Neutrophil (primary cell): ENCODE measurements around the gene ZNF724.
"Not testable (repeated sequence)": the region's sequence is repeated elsewhere in the genome, so short reads cannot be mapped to it uniquely, and the experiment has no call there.

Source experiments
- H3K27ac ChIP-seq: fragments of 200-600 bp; sonication (generic); 2 replicates; pipeline ENCODE4 v1.5.1; 2016; ENCODE audit warnings: mild to moderate bottlenecking, moderate library complexity
- H3K27me3 ChIP-seq: fragments of 200-600 bp; sonication (generic); 2 replicates; pipeline ENCODE4 v1.6.0; 2016; ENCODE audit warnings: mild to moderate bottlenecking
- H3K36me3 ChIP-seq: fragments of 200-600 bp; sonication (generic); 2 replicates; pipeline ENCODE4 v1.5.1; 2017
- H3K4me1 ChIP-seq, 2 experiments: fragments of 200-600 bp in 1 of 2; sonication (generic) in 1 of 2; 1 replicate in 1 of 2; 2 replicates in 1 of 2; pipeline versions ENCODE4 v1.5.1 to v1.6.1; 2013 to 2016; ENCODE audit warnings: low read depth in 1 of 2, low read length in 1 of 2, mild to moderate bottlenecking in 1 of 2, moderate library complexity in 1 of 2; ENCODE audit not compliant: control insufficient read depth in 1 of 2, insufficient read depth in 1 of 2
- H3K4me3 ChIP-seq, 2 experiments: fragments of 200-600 bp in 1 of 2; sonication (generic) in 1 of 2; 1 replicate in 1 of 2; 2 replicates in 1 of 2; pipeline ENCODE4 v1.5.1; 2013 to 2016; ENCODE audit warnings: low read depth in 1 of 2, low read length in 1 of 2, mild to moderate bottlenecking in 1 of 2, moderate library complexity in 1 of 2
- H3K9me3 ChIP-seq: fragments of 200-600 bp; sonication (generic); 2 replicates; pipeline ENCODE4 v1.5.1; 2016
- TF ChIP-seq, protein P1 (sequence below): fragments of 200-600 bp; sonication (generic); IDR thresholded peaks from 2 replicates; pipeline ENCODE4 v1.5.1; 2016; ENCODE audit warnings: antibody characterized with exemption

ZNF724 gene

GRCh38 chr19:23249911-23250649, at the start of gene ZNF724:
TSS of gene ZNF724 (minus strand) at chr19:23250394. CDS start at chr19:23250242, 152 bp downstream.
- Histone ChIP-seq H3K9me3 (no peaks in the 10 kb centered on the region), H3K36me3 (no peaks in the 10 kb centered on the region), H3K27me3 (no peaks in the 10 kb centered on the region), H3K4me3 (peak within 1 kb of the TSS; percentile 64 to 73), H3K27ac (peak within 1 kb of the TSS; percentile 52), H3K4me1 (peaks cover 25 to 29% of the 10 kb centered on the region in 2 experiments)
- TF ChIP-seq, protein P1, sequence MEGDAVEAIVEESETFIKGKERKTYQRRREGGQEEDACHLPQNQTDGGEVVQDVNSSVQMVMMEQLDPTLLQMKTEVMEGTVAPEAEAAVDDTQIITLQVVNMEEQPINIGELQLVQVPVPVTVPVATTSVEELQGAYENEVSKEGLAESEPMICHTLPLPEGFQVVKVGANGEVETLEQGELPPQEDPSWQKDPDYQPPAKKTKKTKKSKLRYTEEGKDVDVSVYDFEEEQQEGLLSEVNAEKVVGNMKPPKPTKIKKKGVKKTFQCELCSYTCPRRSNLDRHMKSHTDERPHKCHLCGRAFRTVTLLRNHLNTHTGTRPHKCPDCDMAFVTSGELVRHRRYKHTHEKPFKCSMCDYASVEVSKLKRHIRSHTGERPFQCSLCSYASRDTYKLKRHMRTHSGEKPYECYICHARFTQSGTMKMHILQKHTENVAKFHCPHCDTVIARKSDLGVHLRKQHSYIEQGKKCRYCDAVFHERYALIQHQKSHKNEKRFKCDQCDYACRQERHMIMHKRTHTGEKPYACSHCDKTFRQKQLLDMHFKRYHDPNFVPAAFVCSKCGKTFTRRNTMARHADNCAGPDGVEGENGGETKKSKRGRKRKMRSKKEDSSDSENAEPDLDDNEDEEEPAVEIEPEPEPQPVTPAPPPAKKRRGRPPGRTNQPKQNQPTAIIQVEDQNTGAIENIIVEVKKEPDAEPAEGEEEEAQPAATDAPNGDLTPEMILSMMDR: no peak

DNA sequence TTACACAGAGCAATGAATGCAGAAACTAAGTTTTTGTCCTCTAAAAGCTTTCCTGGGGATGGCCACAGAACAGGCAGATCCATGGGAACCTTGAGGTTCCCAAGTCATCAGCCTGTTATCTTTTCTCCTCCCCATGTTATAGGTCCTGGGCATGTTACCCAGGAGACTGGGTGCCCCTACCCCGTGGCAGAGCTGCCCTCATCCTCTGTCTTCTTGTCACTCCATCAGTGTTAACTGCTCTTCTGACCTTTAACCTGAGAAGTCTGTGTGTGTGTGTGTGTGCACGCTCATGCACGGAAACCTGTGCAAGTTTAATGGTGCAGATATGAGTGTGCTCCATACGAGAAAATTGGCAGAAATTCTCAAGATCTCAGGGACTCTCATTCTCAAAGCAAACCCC, 43.9 kb upstream of the ZNF724 start:
- TF ChIP-seq, protein P1: no peak
- no peaks in the 10 kb centered on the region for H3K27me3 ChIP-seq
- no peaks in the 10 kb centered on the region for H3K4me1 ChIP-seq
- no peak overlapping the region for H3K27ac ChIP-seq
- no peaks in the 10 kb centered on the region for H3K9me3 ChIP-seq
- H3K4me3 ChIP-seq: no peak overlapping the region
- H3K36me3 ChIP-seq: no peaks in the 10 kb centered on the region

DNA sequence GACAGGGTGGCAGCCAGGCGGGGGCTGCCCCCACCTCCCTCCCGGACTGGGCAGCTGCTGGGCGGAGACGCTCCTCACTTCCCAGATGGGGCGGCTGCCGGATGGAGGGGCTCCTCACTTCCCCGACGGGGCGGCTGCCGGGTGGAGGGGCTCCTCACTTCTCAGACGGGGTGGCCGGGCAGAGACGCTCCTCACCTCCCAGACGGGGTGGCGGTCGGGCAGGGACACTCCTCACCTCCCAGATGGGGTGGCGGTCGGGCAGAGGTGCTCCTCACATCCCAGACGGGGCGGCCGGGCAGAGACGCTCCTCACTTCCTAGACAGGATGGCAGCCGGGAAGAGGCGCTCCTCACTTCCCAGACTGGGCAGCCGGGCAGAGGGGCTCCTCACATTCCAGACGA, 39.8 kb upstream of the ZNF724 start:
- H3K27me3 ChIP-seq, H3K36me3 ChIP-seq, H3K4me3 ChIP-seq, H3K4me1 ChIP-seq, H3K27ac ChIP-seq, H3K9me3 ChIP-seq: not testable (repeated sequence)

DNA sequence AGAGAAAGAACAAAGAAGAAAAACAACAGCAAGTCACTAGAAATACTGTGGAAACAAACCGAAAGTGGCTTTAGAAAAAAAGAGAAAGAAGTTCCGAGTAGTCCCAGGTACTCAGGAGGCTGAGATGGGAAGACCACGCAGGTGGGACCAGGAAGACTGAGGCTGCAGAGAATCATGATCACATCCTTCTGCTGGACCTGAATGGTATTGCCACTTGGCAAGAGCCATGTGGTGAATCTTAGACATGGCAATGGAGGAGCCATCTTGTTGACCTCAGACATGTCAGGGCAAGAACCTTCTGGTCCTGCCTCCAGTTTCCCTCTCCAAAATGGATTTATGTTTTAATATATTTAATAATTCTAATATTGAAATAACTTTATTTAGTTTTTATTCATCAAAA, 37.4 kb upstream of the ZNF724 start:
- TF ChIP-seq, protein P1: no peak
- no peaks in the 10 kb centered on the region for H3K4me1 ChIP-seq

DNA sequence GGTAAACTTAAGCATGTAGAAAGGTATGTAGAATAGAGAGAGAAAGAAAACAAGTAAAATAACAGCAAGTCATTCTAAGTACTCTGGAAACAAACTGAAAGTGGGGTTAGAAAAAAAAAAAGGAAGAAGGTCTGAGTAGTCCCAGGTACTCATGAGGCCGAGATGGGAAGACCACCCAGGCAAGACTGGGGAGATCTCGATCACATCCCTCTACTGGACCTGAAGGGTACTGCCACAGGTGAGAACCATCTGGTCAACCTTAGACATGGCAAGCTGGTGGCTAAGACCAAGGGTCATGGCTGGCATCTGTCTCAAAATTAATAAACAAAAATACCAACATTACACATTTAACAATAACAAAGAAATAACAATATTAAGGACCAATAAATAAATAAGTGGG, 36.3 kb upstream of the ZNF724 start:
- H3K27me3 ChIP-seq: no peaks in the 10 kb centered on the region

More for the DNA sequence above, 37.4 kb upstream of the ZNF724 start:
- no peak overlapping the region for H3K4me3 ChIP-seq
- H3K27ac ChIP-seq: no peak overlapping the region
- H3K27me3 ChIP-seq: no peaks in the 10 kb centered on the region
- no peaks in the 10 kb centered on the region for H3K36me3 ChIP-seq
- no peaks in the 10 kb centered on the region for H3K9me3 ChIP-seq

DNA sequence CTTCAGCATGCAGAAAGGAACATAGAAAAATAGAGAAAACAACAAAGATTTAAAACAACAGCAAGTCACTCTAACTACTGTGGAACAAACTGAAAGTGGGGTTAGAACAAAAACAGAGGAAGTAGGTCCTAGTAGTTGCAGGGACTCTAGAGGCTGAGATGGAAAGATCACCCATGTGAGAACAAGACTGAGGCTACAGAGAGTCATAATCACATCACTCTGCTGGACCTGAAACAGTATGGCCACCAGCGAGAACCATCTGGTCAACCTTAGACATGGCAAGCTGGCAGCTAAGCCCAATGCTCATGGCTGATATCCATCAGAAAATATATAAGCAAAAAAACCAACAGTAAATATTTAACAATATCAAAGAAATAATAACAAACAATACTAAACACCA, 35.8 kb upstream of the ZNF724 start:
- no peaks in the 10 kb centered on the region for H3K9me3 ChIP-seq
- no peaks in the 10 kb centered on the region for H3K36me3 ChIP-seq
- TF ChIP-seq, protein P1: no peak
- no peak overlapping the region for H3K27ac ChIP-seq
- H3K4me1 ChIP-seq: no peaks in the 10 kb centered on the region
- no peak overlapping the region for H3K4me3 ChIP-seq
- no peaks in the 10 kb centered on the region for H3K27me3 ChIP-seq

More for the DNA sequence above, 36.3 kb upstream of the ZNF724 start:
- no peak overlapping the region for H3K27ac ChIP-seq
- TF ChIP-seq, protein P1: no peak
- no peak overlapping the region for H3K4me3 ChIP-seq
- H3K9me3 ChIP-seq: no peaks in the 10 kb centered on the region
- H3K36me3 ChIP-seq: no peaks in the 10 kb centered on the region
- H3K4me1 ChIP-seq: no peaks in the 10 kb centered on the region

DNA sequence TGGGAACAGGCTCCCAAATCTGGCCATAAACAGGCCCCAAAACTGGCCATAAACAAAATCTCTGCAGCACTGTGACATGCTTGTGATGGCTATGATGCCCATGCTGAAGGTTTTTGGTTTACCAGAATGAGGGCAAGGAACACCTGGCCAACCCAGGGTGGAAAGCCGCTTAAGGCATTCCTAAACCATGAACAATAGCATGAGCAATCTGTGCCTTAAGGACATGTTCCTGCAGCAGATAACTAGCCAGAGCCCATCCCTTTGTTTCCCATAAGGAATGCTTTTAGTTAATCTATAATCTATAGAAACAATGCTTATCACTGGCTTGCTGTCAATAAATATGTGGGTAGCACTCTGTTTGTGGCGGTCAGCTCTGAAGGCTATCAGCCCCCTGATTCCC, 35.1 kb upstream of the ZNF724 start:
- not testable (repeated sequence) for H3K4me1 ChIP-seq, H3K4me3 ChIP-seq, H3K36me3 ChIP-seq, H3K27me3 ChIP-seq, H3K27ac ChIP-seq, H3K9me3 ChIP-seq
